Brain microvascular endothelial cell (primary cell): ENCODE measurements around the gene ZNF234.
A peak's percentile ranks its signal among the peaks of the same experiment; 100 is the strongest.
"Not testable (repeated sequence)": the region's sequence is repeated elsewhere in the genome, so short reads cannot be mapped to it uniquely, and the experiment has no call there.

ENCODE experiments used
- DNase-seq: peaks from one replicate; pipeline ENCODE4 v3.0.0-alpha.2; 2020
- H3K27ac ChIP-seq: fragments of 250-450 bp; sonication (Bioruptor Pico); 2 replicates; pipeline ENCODE4 v1.5.1; 2020; ENCODE audit warnings: mild to moderate bottlenecking, moderate library complexity
- H3K27me3 ChIP-seq: fragments of 250-450 bp; sonication (Bioruptor Pico); replicated peaks from 2 replicates; pipeline ENCODE4 v1.5.1; 2020; ENCODE audit warnings: mild to moderate bottlenecking
- H3K36me3 ChIP-seq: fragments of 250-450 bp; sonication (Bioruptor Pico); replicated peaks from 2 replicates; pipeline ENCODE4 v1.5.1; 2020; ENCODE audit warnings: mild to moderate bottlenecking
- H3K4me3 ChIP-seq: 2 replicates; pipeline ENCODE4 v1.5.1; 2011; ENCODE audit warnings: low read depth, mild to moderate bottlenecking, control low read depth, low read length, moderate library complexity
- CTCF ChIP-seq: IDR thresholded peaks from 2 replicates; pipeline ENCODE4 v1.5.1; 2011; ENCODE audit warnings: low read depth, mild to moderate bottlenecking, moderate library complexity, low read length, control low read depth, inconsistent platforms; ENCODE audit errors: missing control alignments
- in situ Hi-C: cut with HindIII; loops from 2 replicates; pipeline ENCODE4 v1.10.0; 2017; ENCODE audit warnings: low sequenced_read_pairs, low pct_ligation_motif_present

ZNF234 gene

GRCh38 chr19:44192127-44192526 is 50.8 kb downstream of the ZNF234 start:
- Histone ChIP-seq H3K4me3 (no peak overlapping the region), H3K27me3 (no peaks in the 10 kb centered on the region), H3K36me3 (no peaks in the 10 kb centered on the region), H3K27ac (no peak overlapping the region)
- DNase-seq, result no peak
- TF ChIP-seq CTCF, result no peak
- in situ Hi-C loops, result no loop called here

GRCh38 chr19:44196772-44197171 is 55.4 kb downstream of the ZNF234 start:
- H3K27ac ChIP-seq, result no peak overlapping the region
- H3K36me3 ChIP-seq, result no peaks in the 10 kb centered on the region
- in situ Hi-C loops, result no loop called here
- no peak for DNase-seq
- no peak overlapping the region for H3K4me3 ChIP-seq
- no peak for TF ChIP-seq CTCF
- H3K27me3 ChIP-seq, result no peaks in the 10 kb centered on the region

GRCh38 chr19:44202470-44202869 is 61.1 kb downstream of the ZNF234 start:
- peak; percentile 4 for DNase-seq
- H3K36me3 ChIP-seq, result no peaks in the 10 kb centered on the region
- TF ChIP-seq CTCF, result no peak

GRCh38 chr19:44202974-44203373 is 61.6 kb downstream of the ZNF234 start:
- TF ChIP-seq CTCF, result no peak
- no peak for DNase-seq
- in situ Hi-C loops, result no loop called here
- no peaks in the 10 kb centered on the region for H3K27me3 ChIP-seq
- no peak overlapping the region for H3K4me3 ChIP-seq
- no peaks in the 10 kb centered on the region for H3K36me3 ChIP-seq
- no peak overlapping the region for H3K27ac ChIP-seq

More at GRCh38 chr19:44202470-44202869, 61.1 kb downstream of the ZNF234 start:
- in situ Hi-C loops, result no loop called here
- H3K27ac ChIP-seq, result no peak overlapping the region
- no peaks in the 10 kb centered on the region for H3K27me3 ChIP-seq
- no peak overlapping the region for H3K4me3 ChIP-seq

GRCh38 chr19:44203877-44204276 is 62.5 kb downstream of the ZNF234 start:
- DNase-seq, H3K27ac ChIP-seq, H3K36me3 ChIP-seq, H3K27me3 ChIP-seq, H3K4me3 ChIP-seq, in situ Hi-C loops: not testable (repeated sequence)

GRCh38 chr19:44204772-44205171 is 63.4 kb downstream of the ZNF234 start:
- no peak overlapping the region for H3K4me3 ChIP-seq
- in situ Hi-C loops, result no loop called here
- no peak for DNase-seq
- H3K27ac ChIP-seq, result no peak overlapping the region
- no peaks in the 10 kb centered on the region for H3K27me3 ChIP-seq
- no peaks in the 10 kb centered on the region for H3K36me3 ChIP-seq
- TF ChIP-seq CTCF, result no peak
